Heart left ventricle (tissue), 16 donors: ENCODE data around the gene SENP6. TPM values are rescaled to one million over a fixed set of nuclear protein-coding genes. Genes with fewer than 3 reads are reported as not detected.
"Not testable (repeated sequence)": the region's sequence is repeated elsewhere in the genome, so short reads cannot be mapped to it uniquely, and the experiment has no call there.

Experiments used
- ATAC-seq, 4 donors: fragments of 200-7000 bp; cut with Tn5 transposase; one replicate each; pipeline ENCODE4 v1.9.1; 2020 to 2022; ENCODE audit warnings: moderate library complexity in 4 of 4, mild to moderate bottlenecking in 3 of 4, moderate number of reproducible peaks in 1 of 4
- DNase-seq, 5 donors: peaks; one replicate each; pipeline ENCODE4 v3.0.0-alpha.2; 2020
- H3K27ac ChIP-seq, 12 donors: fragments of 200-600 bp; sonication (generic) in 4 of 12; one replicate each; pipeline versions ENCODE4 v1.5.0 to v1.8.0; 2016 to 2022; ENCODE audit warnings: mild to moderate bottlenecking in 2 of 12
- H3K27me3 ChIP-seq, 9 donors: fragments of 200-600 bp; sonication (generic) in 2 of 9; one replicate each; pipeline versions ENCODE4 v1.5.1 to v1.8.0; 2016 to 2022; ENCODE audit warnings: mild to moderate bottlenecking in 3 of 9
- H3K36me3 ChIP-seq, 9 donors: fragments of 200-600 bp; sonication (generic) in 2 of 9; one replicate each; pipeline versions ENCODE4 v1.5.0 to v1.8.0; 2018 to 2022; ENCODE audit warnings: mild to moderate bottlenecking in 2 of 9
- H3K4me1 ChIP-seq, 12 donors: fragments of 200-600 bp; sonication (generic) in 4 of 12; one replicate each; pipeline versions ENCODE4 v1.5.0 to v1.8.0; 2016 to 2022; ENCODE audit warnings: mild to moderate bottlenecking in 3 of 12
- H3K4me3 ChIP-seq, 12 donors: fragments of 200-600 bp; sonication (generic) in 4 of 12; one replicate each; pipeline versions ENCODE4 v1.5.0 to v1.8.0; 2017 to 2022; ENCODE audit warnings: mild to moderate bottlenecking in 9 of 12, moderate library complexity in 4 of 12
- H3K9me3 ChIP-seq, 12 donors: fragments of 200-600 bp; sonication (generic) in 4 of 12; one replicate each; pipeline versions ENCODE4 v1.5.0 to v1.8.0; 2016 to 2022; ENCODE audit warnings: mild to moderate bottlenecking in 1 of 12
- POLR2A ChIP-seq, 2 donors: fragments of 450-650 bp; IDR thresholded peaks; one replicate each; pipeline ENCODE4 v1.6.1; 2017; ENCODE audit warnings: antibody characterized with exemption in 2 of 2, mild to moderate bottlenecking in 2 of 2, moderate library complexity in 2 of 2
- WGBS, 4 donors: extraction: QIAGEN DNeasy Blood & Tissue Kit in 2 of 4; methylation state at CpG; one replicate each; pipeline versions ENCODE4 v1.1.5 to v1.1.7; 2013 to 2018; 5-methylcytosine and 5-hydroxymethylcytosine counted together
- intact Hi-C, 10 donors: fragments of 100-400 bp; cut with DNase I; formaldehyde crosslinking; loops; one replicate each; pipeline versions ENCODE4 v1.11.1 to v1.14.2; 2022
- polyA plus RNA-seq, 2 donors: library from polyadenylated mRNA; stranded (reverse); fragments of 200-250 nt; gene quantifications; one replicate each; pipeline ENCODE4 v1.2.3, GENCODE V29; 2013
- total RNA-seq, 9 donors: library from RNA; depleted of rRNA in 2 of 9; stranded (reverse); fragments of >200 nt in 2 of 9; fragmentation: NEBNext Ultra II Directional in 3 of 9; extraction: Animal tissue kit (Norgen Biotek cat#: 25700) in 3 of 9; gene quantifications; one replicate each; pipeline versions ENCODE4 v1.1.0 to v1.2.4, GENCODE V29; 2016 to 2023
- TF ChIP-seq, protein P1 (sequence below), 12 donors: fragments of 200-600 bp; sonication (generic) in 4 of 12; IDR thresholded peaks; one replicate each; pipeline versions ENCODE4 v1.5.0 to v1.8.0; 2018 to 2022; ENCODE audit warnings: antibody characterized with exemption in 12 of 12, mild to moderate bottlenecking in 5 of 12
- donor health status: ischemic (EF 13 %, LVEDD 7.1; RV severe dilation, severe dysfunction).
- donor health status: healthy with polysubstance abuse.
- donor health status: DM: no; HTN: yes; CAD: no.
- donor health status: DM: no; HTN: no; CAD: no.
- donor health status: ischemic (EF 25% LVEDD 6.9; RV normal size, moderate dysfunction).
- donor health status: ischemic (EF 25% LVEDD 5.7; RV mildly dilated, moderate dysfunction).
- donor health status: healthy.
- donor health status: DM: yes; HTN: yes; CAD: no.
- donor health status: ischemic (EF 35%, LVEDD 5.7; RV mildly dilated, moderate dysfunction).
- donor health status: nonischemic (EF 11% LVEDD 7.7; RV severe dilation, severe dysfunction).
- donor health status: DM: yes; HTN: yes; CAD: no.
- donor health status: PGD.
- donor health status: ischemic (EF 29% LVEDD 5.4; RV normal size, mild dysfunction).
- donor health status: nonischemic (EF 23%, LVEDD 6.1; RV moderate dilation, normal function).

Gene SENP6
- total and polyA plus RNA-seq, 11 donors: 16.2 to 71.5 (median 53.9) TPM

DNA sequence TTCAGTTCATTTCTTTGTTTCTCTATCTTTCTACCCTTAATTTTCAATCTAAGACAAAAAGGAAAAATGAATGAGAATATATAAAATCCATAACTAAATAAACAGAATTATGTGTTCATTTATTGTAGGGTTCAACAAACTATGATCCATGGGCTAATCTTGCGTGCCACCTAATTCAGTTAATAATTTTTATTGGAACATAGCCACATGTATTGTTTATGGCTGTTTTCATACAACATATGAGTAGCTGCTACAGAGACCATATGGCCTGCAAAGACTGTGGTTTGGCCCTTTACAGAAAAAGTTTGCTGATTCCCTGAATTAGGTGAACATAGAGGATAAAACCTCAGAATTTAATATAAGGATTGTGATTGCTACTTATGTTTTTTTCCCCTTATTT is 21.8 kb downstream of the SENP6 start:
- Histone ChIP-seq H3K9me3 (peaks cover 0 to 9% (median 0%) of the 10 kb centered on the region in 12 donors), H3K4me3 (no peak overlapping the region), H3K27ac (no peak overlapping the region), H3K4me1 (peaks cover 0 to 50% (median 32%) of the 10 kb centered on the region in 12 donors), H3K36me3 (peaks cover 0 to 54% (median 40%) of the 10 kb centered on the region in 9 donors), H3K27me3 (no peaks in the 10 kb centered on the region)
- DNase-seq (no peak), ATAC-seq (no peak)
- intact Hi-C loops: no loop called here
- WGBS, 4 donors: 88 to 93% (median 89%) methylated on average over 1 of the region's 1 CpG
- TF ChIP-seq POLR2A (IDR thresholded peaks at IDR 0.05): no peak
- TF ChIP-seq, protein P1, sequence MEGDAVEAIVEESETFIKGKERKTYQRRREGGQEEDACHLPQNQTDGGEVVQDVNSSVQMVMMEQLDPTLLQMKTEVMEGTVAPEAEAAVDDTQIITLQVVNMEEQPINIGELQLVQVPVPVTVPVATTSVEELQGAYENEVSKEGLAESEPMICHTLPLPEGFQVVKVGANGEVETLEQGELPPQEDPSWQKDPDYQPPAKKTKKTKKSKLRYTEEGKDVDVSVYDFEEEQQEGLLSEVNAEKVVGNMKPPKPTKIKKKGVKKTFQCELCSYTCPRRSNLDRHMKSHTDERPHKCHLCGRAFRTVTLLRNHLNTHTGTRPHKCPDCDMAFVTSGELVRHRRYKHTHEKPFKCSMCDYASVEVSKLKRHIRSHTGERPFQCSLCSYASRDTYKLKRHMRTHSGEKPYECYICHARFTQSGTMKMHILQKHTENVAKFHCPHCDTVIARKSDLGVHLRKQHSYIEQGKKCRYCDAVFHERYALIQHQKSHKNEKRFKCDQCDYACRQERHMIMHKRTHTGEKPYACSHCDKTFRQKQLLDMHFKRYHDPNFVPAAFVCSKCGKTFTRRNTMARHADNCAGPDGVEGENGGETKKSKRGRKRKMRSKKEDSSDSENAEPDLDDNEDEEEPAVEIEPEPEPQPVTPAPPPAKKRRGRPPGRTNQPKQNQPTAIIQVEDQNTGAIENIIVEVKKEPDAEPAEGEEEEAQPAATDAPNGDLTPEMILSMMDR (IDR thresholded peaks at IDR 0.05): no peak

DNA sequence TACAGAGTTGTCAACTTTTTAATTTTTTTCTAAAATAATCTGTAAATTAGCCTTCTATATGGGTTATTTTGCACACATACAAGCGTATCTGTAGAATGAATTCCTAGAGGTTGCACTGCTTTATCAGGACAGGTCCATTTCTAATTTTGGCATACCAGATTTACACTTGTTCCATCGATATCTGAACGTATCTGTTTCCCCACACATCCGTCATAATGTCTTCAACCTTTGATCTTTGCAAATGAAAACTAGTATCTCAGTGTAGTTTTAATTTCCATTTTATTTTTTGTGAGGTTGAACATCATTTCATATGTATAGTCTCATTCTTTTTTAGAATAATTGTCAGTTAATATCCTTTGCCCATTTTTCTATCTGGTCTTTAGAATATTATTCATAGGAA is 22.7 kb downstream of the SENP6 start:
- TF ChIP-seq, protein P1 (IDR thresholded peaks at IDR 0.05): no peak
- TF ChIP-seq POLR2A (IDR thresholded peaks at IDR 0.05): no peak
- DNase-seq (no peak), ATAC-seq (no peak)
- Histone ChIP-seq H3K4me1 (peaks cover 0 to 44% (median 26%) of the 10 kb centered on the region in 12 donors), H3K27ac (no peak overlapping the region), H3K4me3 (no peak overlapping the region), H3K27me3 (no peaks in the 10 kb centered on the region), H3K36me3 (peaks cover 0 to 60% (median 40%) of the 10 kb centered on the region in 9 donors), H3K9me3 (peaks cover 0 to under 1% (median 0%) of the 10 kb centered on the region in 12 donors)
- intact Hi-C loops: no loop called here
- WGBS, 4 donors: 58 to 69% (median 66%) methylated on average over 4 of the region's 4 CpGs

DNA sequence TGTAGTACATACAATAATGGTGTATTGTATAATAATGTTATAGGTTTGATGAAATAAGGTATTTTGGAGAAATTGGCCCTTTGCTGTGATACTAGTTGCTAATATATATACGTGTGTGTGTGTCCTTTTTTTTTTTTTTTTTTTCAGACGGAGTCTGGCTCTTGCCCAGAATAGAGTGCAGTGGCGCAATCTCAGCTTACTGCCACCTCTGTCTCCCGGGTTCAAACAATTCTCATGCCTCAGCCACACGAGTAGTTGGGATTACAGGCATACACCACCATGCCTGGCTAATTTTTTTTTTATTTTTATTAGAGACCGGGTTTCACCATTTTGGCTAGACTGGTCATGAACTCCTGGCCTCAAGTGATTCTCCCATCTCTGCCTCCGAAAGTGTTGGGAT is 23.3 kb downstream of the SENP6 start:
- 69 to 72% (median 69%) methylated on average over 7 of the region's 7 CpGs for WGBS, 4 donors
- Histone ChIP-seq H3K27ac (no peak overlapping the region), H3K4me3 (no peak overlapping the region), H3K9me3 (no peaks in the 10 kb centered on the region), H3K27me3 (no peaks in the 10 kb centered on the region), H3K36me3 (peaks cover 0 to 60% (median 40%) of the 10 kb centered on the region in 9 donors), H3K4me1 (peaks cover 0 to 37% (median 21%) of the 10 kb centered on the region in 12 donors)
- DNase-seq: no peak
- TF ChIP-seq, protein P1 (IDR thresholded peaks at IDR 0.05): no peak
- no peak for TF ChIP-seq POLR2A (IDR thresholded peaks at IDR 0.05)
- intact Hi-C loops: no loop called here
- peak in 1 of 4 donors; percentile 29 for ATAC-seq

GRCh38 chr6:75626561-75626960 is 24.9 kb downstream of the SENP6 start:
- intact Hi-C loops: no loop called here
- Histone ChIP-seq H3K27me3 (no peaks in the 10 kb centered on the region), H3K9me3 (no peaks in the 10 kb centered on the region), H3K4me1 (peaks cover 0 to 26% (median 10%) of the 10 kb centered on the region in 12 donors), H3K4me3 (no peak overlapping the region), H3K27ac (no peak overlapping the region), H3K36me3 (peaks cover 0 to 67% (median 40%) of the 10 kb centered on the region in 9 donors)
- 87 to 94% (median 92%) methylated on average over 2 of the region's 2 CpGs for WGBS, 4 donors
- ATAC-seq (no peak), DNase-seq (no peak)
- TF ChIP-seq, protein P1 (IDR thresholded peaks at IDR 0.05): no peak

DNA sequence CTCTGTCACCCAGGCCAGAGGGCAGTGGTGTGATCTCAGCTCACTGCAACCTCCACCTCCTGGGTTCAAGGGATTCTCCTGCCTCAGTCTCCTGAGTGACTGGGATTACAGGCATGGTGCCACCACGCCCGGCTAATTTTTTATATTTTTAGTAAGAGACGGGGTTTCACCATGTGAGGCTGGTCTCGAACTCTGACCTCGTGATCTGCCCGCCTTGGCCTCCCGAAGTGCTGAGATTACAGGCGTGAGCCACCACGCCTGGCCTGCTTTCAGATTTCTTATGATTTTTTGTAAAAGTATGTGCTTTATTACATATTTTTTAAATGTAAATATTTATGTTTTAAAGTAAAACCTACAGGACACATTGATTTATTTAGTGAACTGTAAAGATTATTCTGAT is 26.0 kb downstream of the SENP6 start:
- H3K27ac ChIP-seq, H3K27me3 ChIP-seq, H3K9me3 ChIP-seq, ATAC-seq, DNase-seq, intact Hi-C loops, H3K4me3 ChIP-seq: not testable (repeated sequence)
- Histone ChIP-seq H3K36me3 (peaks cover 0 to 68% (median 40%) of the 10 kb centered on the region in 9 donors), H3K4me1 (peaks cover 0 to 30% (median 12%) of the 10 kb centered on the region in 12 donors)
- WGBS, 4 donors: 96 to 97% (median 97%) methylated on average over 9 of the region's 9 CpGs
